ENCODE results near the gene ID2.

DNA sequence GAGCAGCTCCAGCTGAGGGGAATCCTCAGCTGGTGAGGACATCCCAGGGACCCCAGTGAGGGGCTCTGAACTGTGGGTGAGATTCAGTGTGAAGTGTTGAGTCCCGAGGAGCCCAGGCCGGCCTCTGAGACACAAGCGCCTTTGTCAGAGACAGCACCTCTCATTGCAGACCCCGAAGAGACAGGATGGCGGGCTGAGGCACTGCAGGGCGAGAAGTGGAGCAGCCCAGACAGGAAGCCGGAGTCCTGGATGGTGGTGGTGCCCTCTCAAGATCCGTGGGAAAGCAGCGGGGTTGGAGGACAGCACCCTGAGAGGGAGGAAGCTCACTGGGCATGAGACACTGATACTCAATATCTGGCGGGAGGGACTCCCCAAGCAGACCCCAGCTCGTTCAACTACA, 49.1 kb upstream of the ID2 start:
- TF ChIP-seq TCF12 (IDR thresholded peaks at IDR 0.05; ENCODE audit: low read depth) (no peak), EP300 (IDR thresholded peaks at IDR 0.05; ENCODE audit: borderline replicate concordance) (no peak), TEAD4 (IDR thresholded peaks at IDR 0.05) (no peak)
